GM19372 (cell line): ENCODE data around the gene BMPR1A.

ENCODE experiments used
- ATAC-seq: cut with Tn5 transposase; IDR thresholded peaks from one replicate; pipeline ENCODE4 v1.9.1; 2021; ENCODE audit warnings: mild to moderate bottlenecking, low read depth, moderate library complexity; ENCODE audit not compliant: unreplicated experiment

BMPR1A gene

GRCh38 chr10:86867149-86867548 is 110.7 kb downstream of the BMPR1A start:
- ATAC-seq, result no peak

- ATAC-seq, result no peak
These were observed 111.9 kb downstream of the BMPR1A start for GRCh38 chr10:86868353-86868752.

GRCh38 chr10:86870679-86871078 is 114.3 kb downstream of the BMPR1A start:
- ATAC-seq, result no peak

DNA sequence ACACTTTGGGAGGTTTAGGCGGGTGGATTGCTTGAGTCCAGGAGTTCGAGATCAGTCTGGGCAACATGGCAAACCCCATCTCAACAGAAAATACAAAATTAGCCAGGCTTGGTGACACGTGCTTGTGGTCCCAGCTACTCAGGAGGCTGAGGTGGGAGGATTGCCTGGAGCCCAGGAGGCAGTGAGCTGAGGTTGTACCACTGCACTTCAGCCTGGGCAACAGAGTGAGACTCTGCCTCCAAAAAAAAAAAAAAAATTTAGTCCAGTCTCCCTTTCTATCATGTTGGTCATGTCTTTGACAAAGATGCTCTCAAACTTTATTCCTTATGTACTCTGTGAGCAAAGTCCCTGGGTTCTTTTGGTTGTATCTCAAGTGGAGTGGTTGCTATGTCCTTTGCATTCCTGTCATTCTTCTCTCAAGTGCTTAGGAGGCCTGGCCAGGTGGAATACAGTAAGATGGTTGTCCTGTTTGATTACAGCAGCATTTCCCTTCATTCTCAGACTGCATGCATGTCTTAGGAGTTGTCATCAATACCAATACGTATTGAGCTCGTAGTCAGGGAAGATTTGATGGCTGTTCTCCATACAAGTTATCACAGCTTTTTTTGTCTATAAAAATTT is 115.3 kb downstream of the BMPR1A start:
- ATAC-seq, result no peak

GRCh38 chr10:86872757-86873156 is 116.3 kb downstream of the BMPR1A start:
- no peak for ATAC-seq

DNA sequence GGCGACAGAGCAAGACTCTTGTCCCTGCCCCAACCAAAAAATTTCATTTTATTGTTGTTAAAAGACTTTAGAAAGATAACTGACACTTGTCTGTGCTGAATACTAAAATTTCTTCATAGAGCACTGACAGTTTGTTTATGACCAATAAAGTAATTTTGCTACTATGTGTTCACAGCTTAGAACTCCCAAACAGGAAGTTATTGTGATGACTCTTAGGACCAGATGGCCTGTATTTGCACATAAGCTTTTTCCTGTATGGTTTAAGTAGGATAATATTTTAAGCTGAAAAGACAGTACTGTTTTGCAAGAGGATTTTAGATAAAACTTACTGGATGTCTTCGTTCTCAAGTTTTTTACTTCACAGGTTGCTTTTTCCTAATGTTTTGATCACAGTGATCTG is 120.3 kb downstream of the BMPR1A start:
- no peak for ATAC-seq

- no peak for ATAC-seq
These were observed 122.7 kb downstream of the BMPR1A start for GRCh38 chr10:86878983-86879713.

- no peak for ATAC-seq
These were observed 124.6 kb downstream of the BMPR1A start for GRCh38 chr10:86880971-86881370.

DNA sequence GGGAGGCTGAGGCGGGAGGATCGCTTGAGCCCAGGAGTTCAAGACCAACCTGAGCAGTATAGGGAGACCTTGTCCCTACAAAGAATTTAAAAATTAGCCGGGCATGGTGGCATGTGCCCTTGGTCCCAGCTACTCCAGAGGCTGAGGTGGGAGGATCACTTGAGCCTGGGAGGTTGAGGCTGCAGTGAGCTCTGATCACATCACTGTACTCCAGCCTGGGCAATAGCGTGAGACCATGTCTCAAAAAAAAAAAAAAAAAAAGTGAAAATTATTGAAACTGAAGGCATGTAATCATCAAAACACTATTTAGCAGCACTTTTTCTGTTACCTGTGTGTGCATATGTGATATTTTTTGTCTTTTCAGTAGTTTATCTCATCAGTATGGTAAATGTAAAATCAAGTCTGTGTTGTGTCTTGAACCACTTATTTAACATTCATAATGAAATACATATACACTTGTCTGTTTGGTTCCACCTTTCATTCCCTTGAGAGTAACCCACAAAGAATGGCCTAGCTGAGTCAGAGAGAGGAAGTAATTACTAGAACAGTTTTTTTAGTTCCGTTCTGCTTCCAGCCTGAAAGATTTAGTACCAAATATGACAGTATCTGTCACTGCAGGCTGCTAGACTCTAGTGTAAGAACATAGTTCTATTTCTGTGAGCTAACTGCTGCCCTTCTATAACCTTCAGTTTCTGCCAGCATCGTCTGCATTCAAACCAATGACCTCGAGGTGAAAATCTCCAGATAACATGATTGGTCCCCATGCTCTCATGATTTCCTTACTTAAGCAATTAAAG is 132.4 kb downstream of the BMPR1A start:
- peak; percentile 94 for ATAC-seq

GRCh38 chr10:86889997-86890396 is 133.6 kb downstream of the BMPR1A start:
- no peak for ATAC-seq

GRCh38 chr10:86898511-86898910 is 142.1 kb downstream of the BMPR1A start:
- ATAC-seq, result no peak

DNA sequence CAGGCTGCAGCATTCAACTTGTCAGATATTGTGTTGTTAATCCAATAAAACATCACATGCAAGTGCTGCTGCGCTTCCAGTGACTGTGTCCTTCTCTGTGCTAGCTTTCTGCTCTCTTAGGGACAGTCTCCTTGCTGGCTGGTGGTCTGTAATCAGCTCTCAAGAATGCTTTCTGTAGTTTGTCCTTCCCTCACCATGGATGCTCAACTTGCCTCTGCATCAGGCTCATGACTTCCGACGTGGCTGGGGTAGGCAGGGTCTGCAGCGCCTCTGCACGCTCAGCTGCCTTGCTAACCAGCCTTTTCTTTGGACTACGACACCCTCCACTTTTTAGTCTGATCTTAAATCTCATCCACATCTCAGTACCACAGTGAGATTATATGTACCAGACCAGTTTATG is 142.7 kb downstream of the BMPR1A start:
- no peak for ATAC-seq

GRCh38 chr10:86899670-86900276 is 143.4 kb downstream of the BMPR1A start:
- no peak for ATAC-seq

DNA sequence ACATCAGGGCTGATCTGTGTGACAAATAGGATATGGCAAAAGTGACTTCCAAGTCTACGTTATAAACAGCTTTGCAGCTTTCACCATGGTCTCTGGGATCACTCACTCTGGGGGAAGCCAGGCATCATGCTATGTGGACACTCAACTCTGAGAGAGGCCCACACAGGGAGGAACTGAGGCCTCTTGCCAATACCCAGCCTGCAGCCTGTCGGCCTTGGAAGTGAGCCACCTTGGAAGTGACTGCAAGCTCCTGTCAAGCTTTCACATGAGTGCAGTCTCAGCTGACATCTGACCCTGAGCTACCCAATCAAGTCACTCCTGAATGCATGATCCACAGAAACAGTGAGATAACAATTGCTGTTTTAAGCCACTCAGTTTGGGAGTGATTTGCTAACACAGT is 144.5 kb downstream of the BMPR1A start:
- no peak for ATAC-seq

DNA sequence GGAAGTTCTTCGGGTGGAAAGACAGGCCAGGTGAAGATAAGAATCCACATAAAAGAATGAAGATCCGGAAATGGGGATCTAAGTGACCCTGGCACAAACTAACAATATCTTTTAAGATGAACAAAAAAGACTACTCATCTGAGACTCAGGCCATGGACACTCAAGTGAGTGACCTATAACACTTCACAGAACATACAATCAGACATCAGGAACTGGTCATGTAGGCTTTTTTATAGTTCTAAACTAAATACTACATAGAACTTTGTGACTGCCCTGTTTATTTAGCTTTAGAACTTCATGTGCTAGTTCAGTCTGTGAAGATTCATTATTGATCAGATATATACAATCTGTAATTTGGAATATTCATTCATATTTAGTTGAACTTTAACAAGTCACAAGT is 148.2 kb downstream of the BMPR1A start:
- ATAC-seq, result no peak

DNA sequence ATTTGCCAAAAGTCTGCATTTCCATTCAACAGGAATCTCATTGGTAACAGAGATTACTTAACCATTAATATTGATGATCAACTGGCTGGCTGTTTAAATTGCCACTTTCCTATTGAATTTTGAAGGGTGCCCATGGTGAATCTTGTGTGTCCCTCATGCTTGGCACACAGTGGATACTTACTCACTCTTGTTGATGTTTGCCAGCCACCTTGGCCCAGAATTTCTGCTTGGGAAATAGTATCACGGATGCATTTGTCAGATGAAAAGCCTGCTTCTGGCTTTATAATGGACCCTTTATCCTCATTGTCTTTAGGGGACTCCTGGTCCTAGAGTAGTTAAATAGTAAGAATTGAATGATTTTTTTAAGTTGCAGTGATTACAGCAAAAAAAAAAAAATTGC is 149.0 kb downstream of the BMPR1A start:
- ATAC-seq, result no peak

DNA sequence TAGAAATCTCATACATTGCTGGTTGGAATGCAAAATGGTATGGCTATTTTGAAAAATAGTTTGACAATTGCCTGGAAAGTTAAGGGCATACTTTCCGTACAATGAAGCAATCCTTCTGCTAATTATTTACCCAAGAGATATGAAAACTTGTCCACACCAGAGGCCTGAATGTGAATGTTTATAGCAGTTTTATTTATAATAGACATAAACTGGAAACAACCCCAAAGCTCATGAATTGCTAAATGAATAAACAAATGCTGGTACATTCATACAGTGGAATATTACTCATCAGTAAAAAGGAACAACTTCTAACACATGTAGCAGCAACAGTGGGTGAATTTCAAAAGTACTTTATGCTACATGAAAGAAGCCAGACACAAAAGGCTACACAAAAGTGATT is 158.3 kb downstream of the BMPR1A start:
- no peak for ATAC-seq

DNA sequence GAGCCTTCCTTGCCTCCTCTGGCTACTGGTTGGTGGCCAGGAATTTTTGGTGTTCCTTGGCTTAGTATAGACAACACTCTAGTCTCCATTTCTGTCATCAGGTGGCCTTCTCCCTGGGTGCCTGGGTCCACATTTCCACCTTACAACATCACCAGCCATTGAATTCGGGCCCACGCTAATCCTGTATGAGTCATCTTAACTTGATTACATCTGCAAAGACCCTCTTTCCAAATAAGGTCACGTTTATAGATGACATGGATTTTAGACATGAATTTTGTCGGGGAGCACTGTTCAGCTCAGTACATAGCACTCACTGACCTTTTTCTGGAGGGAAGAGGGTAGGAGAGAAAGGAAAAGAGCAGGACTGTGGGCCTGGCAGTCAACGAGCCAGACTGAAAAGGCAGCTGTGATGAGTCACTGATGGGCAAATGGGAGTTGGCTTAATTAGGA is 161.6 kb downstream of the BMPR1A start:
- no peak for ATAC-seq

GRCh38 chr10:86922553-86922961 is 166.1 kb downstream of the BMPR1A start:
- ATAC-seq, result no peak

GRCh38 chr10:86929468-86930380 is 173.3 kb downstream of the BMPR1A start:
- ATAC-seq, result no peak
